ENCODE measurements around the gene MUS81.
A peak's percentile ranks its signal among the peaks of the same experiment; 100 is the strongest.

The MUS81 gene

DNA sequence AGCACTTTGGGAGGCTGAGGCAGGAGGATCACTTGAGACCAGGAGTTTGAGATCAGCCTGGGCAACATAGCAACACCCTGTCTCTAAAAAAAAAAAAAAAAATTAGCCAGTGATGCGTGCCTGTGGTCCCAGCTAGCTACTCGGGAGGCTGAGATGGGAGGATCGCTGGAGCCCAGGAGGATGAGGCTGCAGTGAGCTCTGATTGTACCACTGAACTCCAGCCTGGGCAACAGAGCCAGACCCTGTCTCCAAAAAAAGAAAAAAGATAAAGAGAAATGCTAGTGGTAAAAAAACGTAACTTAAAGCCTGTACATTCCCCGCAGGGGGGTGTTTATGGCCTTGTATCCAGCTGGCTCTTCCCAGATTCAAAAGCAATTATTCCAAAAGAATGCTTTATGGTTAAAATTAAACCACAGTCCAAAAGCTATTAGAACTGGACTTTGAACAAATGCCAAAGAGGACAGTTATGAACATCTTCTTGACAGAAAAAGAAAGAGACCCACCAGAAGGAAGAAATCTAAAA, 42.9 kb upstream of the MUS81 start:
- TF ChIP-seq, protein P1, sequence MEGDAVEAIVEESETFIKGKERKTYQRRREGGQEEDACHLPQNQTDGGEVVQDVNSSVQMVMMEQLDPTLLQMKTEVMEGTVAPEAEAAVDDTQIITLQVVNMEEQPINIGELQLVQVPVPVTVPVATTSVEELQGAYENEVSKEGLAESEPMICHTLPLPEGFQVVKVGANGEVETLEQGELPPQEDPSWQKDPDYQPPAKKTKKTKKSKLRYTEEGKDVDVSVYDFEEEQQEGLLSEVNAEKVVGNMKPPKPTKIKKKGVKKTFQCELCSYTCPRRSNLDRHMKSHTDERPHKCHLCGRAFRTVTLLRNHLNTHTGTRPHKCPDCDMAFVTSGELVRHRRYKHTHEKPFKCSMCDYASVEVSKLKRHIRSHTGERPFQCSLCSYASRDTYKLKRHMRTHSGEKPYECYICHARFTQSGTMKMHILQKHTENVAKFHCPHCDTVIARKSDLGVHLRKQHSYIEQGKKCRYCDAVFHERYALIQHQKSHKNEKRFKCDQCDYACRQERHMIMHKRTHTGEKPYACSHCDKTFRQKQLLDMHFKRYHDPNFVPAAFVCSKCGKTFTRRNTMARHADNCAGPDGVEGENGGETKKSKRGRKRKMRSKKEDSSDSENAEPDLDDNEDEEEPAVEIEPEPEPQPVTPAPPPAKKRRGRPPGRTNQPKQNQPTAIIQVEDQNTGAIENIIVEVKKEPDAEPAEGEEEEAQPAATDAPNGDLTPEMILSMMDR (IDR thresholded peaks at IDR 0.05; ENCODE audit: control insufficient read depth, insufficient read depth, low read depth, low read length, missing control alignments): no peak
- DNase-seq (ENCODE audit: low read depth): no peak
- H3K4me3 ChIP-seq (ENCODE audit: control insufficient read depth, low read depth, low read length): peak overlapping the region; percentile 55

DNA sequence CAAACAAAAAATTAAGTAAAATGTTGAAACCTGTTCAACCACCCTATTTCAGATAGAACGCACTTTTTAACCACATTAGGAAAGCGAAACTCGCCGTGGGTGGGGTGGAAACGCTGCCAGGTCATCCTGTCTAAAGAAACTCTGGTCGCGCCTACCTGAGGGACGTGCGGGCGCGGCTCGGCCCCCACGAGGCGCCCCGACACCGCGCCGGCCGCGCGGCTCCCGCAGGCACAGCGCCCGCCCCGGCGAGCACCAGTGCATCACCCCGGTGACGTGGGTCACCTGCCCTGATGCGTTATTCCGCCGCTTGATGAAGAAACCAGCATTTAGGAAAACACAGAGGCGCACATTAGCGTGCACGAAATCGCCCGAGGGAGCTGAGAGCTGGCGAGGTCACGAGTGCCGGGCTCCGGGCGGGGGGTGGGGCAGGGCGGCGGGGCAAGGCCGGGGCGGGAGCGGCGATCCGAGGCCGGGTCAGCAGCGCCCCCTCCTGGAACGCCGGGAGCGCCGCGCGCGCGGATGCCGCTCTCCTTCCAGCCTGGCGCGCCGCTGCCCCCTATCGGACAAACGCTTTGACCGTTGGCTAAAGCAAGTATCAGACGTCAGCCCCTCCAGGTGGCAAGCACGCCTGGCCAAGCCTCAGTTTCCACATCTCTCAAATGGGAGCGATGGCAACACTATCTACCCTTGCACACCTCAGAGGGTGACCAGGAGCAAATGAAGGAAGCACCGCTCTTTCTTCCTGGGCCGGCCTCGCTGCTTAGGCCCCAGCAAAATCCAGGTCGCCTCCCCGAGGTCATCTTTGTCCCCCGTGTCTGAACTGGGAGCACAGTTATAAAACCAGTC, 42.2 kb upstream of the MUS81 start:
- TF ChIP-seq, protein P1 (IDR thresholded peaks at IDR 0.05; ENCODE audit: control insufficient read depth, insufficient read depth, low read depth, low read length, missing control alignments): peak; percentile 95
- peak; percentile 27 for DNase-seq (ENCODE audit: low read depth)
- H3K4me3 ChIP-seq (ENCODE audit: control insufficient read depth, low read depth, low read length): peak overlapping the region; percentile 55

DNA sequence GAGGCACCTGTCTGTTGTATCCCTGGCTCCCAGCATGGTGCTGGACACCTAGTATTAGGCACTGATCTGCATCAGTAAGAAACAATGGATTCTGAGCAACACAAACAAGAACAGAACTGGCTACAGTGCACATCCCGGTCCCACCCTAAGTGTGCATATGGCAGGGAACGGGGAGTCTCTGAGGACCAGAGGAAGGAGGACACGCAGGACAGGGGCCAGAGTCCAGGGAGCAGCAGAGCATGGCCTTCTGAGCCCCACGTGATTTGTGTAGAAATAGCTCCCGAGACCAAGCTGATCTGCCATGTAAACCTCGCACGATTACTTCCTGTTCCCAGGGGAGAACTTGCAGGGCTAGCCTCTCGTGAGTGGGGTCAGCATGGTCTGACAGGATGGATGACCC, 39.1 kb upstream of the MUS81 start:
- TF ChIP-seq, protein P1 (IDR thresholded peaks at IDR 0.05; ENCODE audit: control insufficient read depth, insufficient read depth, low read depth, low read length, missing control alignments): no peak
- DNase-seq (ENCODE audit: low read depth): no peak
- no peak overlapping the region for H3K4me3 ChIP-seq (ENCODE audit: control insufficient read depth, low read depth, low read length)

DNA sequence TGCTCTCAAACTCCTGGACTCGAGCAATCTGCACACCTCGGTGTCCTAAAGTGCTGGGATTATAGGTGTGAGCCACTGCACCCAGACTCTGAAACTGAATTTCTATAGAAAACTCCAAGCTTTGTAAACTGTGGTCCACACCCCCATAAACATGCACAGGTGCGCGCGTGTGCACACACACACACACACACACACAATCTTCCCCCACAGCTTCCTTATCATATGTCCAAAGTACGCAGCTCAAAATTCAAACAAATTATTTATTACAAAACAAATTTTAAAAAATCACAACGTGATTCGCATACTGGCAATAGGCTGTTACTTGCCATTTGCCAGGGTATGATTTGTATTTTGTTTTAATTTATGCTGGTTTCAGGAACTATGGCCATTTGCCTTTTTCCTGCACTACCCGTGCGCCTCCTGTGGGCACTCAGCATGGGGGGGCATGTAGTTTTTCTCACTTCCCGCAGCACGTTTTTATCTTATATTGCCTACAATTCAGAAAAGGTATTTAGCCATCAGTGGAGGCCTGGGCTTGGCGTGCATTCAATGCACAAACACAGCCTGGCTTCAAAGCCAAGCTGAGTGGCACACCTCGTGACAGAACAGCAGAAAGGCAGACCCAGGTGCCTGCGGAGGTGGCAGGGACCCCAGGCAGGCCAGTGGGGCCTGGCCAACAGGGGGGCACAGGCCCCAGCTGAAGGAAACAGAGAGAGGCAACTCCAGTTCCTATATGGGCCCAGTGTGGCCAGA, 37.3 kb upstream of the MUS81 start:
- TF ChIP-seq, protein P1 (IDR thresholded peaks at IDR 0.05; ENCODE audit: control insufficient read depth, insufficient read depth, low read depth, low read length, missing control alignments): no peak
- no peak overlapping the region for H3K4me3 ChIP-seq (ENCODE audit: control insufficient read depth, low read depth, low read length)
- no peak for DNase-seq (ENCODE audit: low read depth)

DNA sequence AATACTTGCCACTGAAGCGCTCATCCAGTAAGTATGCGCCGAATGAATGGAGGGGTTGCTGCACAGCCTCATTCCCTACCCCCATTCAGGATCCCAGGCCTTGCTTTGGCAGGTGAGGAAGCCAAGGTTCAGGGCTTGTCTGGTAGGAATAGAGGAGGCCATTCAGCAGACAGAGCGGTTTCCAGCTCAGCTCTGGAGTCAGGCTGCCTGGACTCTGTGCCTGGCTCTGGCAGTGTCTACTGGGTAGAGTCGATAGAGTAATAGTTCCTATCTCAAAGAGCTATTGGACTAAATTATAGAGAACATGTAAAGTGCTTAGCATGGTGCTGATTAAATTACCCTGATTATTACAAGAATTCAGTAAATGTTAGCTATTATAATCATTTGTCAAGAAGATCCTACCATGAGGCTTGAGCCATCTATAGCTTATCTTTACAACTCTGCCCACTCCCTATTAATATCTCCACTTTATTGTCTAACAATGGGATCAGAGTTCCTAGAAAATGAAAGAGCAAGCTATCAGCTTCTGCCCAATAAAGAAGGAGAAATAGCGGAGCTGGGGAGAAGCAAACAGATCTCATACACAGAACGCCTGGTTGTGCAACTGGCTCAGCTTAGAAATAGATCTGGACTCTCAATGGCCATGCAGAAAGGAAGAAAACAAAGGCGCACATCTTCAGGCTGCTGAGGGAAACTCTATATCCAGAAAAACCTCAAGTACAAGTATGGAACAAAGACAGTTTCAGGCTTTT, 33.1 kb upstream of the MUS81 start:
- DNase-seq (ENCODE audit: low read depth): no peak

More for the DNA sequence above, 33.1 kb upstream of the MUS81 start:
- TF ChIP-seq, protein P1 (IDR thresholded peaks at IDR 0.05; ENCODE audit: control insufficient read depth, insufficient read depth, low read depth, low read length, missing control alignments): no peak
- H3K4me3 ChIP-seq (ENCODE audit: control insufficient read depth, low read depth, low read length): no peak overlapping the region
